SK-N-SH (cell line): ENCODE results near the gene TGFA. TPM values are rescaled to one million over a fixed set of nuclear protein-coding genes. Genes with fewer than 3 reads are reported as not detected.

ENCODE experiments used
- CTCF ChIA-PET: fragments of 300-600, 350-600 bp; formaldehyde crosslinking; extraction: SDS; loops from one replicate; lab custom pipeline; 2021; lab: Yijun Ruan, JAX
- POLR2A ChIA-PET: fragments of 350-600 bp; sonication (Branson Sonifier 250); formaldehyde crosslinking; extraction: SDS; loops from one replicate; lab custom pipeline; 2020; ENCODE audit warnings: antibody characterized with exemption, inconsistent platforms; lab: Yijun Ruan, JAX
- DNase-seq: peaks from one replicate; pipeline ENCODE4 v3.0.0; 2012
- H2AFZ ChIP-seq: fragments of 200-600 bp; sonication (generic); 2 replicates; pipeline ENCODE4 v1.8.1; 2016; ENCODE audit warnings: antibody characterized with exemption, mild to moderate bottlenecking, low read depth
- H3F3A ChIP-seq: fragments of 200-600 bp; sonication (generic); replicated peaks from 2 replicates; pipeline ENCODE3; 2016; ENCODE audit warnings: antibody characterized with exemption, mild to moderate bottlenecking; ENCODE audit not compliant: insufficient read depth
- H3K27ac ChIP-seq, 2 experiments: fragments of 200-500 bp in 1 of 2; fragments of 200-600 bp in 1 of 2; sonication (Bioruptor generic) in 1 of 2; sonication (generic), shearing (Covaris generic) in 1 of 2; 2 replicates each; pipeline versions ENCODE4 v1.5.1 to v1.6.1; 2014 to 2016; ENCODE audit warnings: low read depth in 2 of 2, inconsistent platforms in 1 of 2, low read length in 1 of 2, mild to moderate bottlenecking in 1 of 2, mixed read lengths in 1 of 2
- H3K27me3 ChIP-seq: fragments of 200-600 bp; sonication (generic), shearing (Covaris generic); 2 replicates; pipeline ENCODE4 v1.6.1; 2016; ENCODE audit warnings: mixed run types; ENCODE audit not compliant: insufficient read depth
- H3K36me3 ChIP-seq, 2 experiments: fragments of 200-500 bp in 1 of 2; fragments of 200-600 bp in 1 of 2; sonication (Bioruptor generic) in 1 of 2; sonication (generic) in 1 of 2; replicated peaks in 1 of 2; 2 replicates each; pipeline versions ENCODE3 to v1.5.1; 2014 to 2016; ENCODE audit warnings: low read length in 1 of 2, mild to moderate bottlenecking in 1 of 2; ENCODE audit not compliant: insufficient read depth in 2 of 2, control insufficient read depth in 1 of 2
- H3K4me1 ChIP-seq, 2 experiments: fragments of 200-500 bp in 1 of 2; fragments of 200-600 bp in 1 of 2; sonication (Bioruptor generic) in 1 of 2; sonication (generic), shearing (Covaris generic) in 1 of 2; 2 replicates each; pipeline versions ENCODE4 v1.5.1 to v1.6.1; 2014 to 2016; ENCODE audit warnings: low read depth in 1 of 2, low read length in 1 of 2, mixed run types in 1 of 2; ENCODE audit not compliant: insufficient read depth in 2 of 2, control insufficient read depth in 1 of 2
- H3K4me2 ChIP-seq: fragments of 200-600 bp; sonication (generic), shearing (Covaris generic); 2 replicates; pipeline ENCODE4 v1.6.1; 2017; ENCODE audit warnings: mixed run types
- H3K4me3 ChIP-seq, 2 experiments: fragments of 200-500 bp in 1 of 2; fragments of 200-600 bp in 1 of 2; sonication (Bioruptor generic) in 1 of 2; sonication (generic), shearing (Covaris generic) in 1 of 2; 2 replicates each; pipeline versions ENCODE4 v1.5.1 to v1.8.1; 2014 to 2016; ENCODE audit warnings: low read depth in 2 of 2, inconsistent platforms in 1 of 2, low read length in 1 of 2, mild to moderate bottlenecking in 1 of 2, mixed read lengths in 1 of 2, moderate library complexity in 1 of 2
- H3K79me2 ChIP-seq: fragments of 200-600 bp; sonication (generic); 2 replicates; pipeline ENCODE4 v1.8.1; 2017; ENCODE audit warnings: mild to moderate bottlenecking; ENCODE audit not compliant: insufficient read depth
- H3K9ac ChIP-seq: fragments of 200-600 bp; sonication (generic); 2 replicates; pipeline ENCODE4 v1.6.1; 2017; ENCODE audit warnings: mixed run types
- H3K9me2 ChIP-seq: fragments of 200-600 bp; sonication (generic); 2 replicates; pipeline ENCODE4 v1.6.1; 2017; ENCODE audit warnings: mixed run types
- H3K9me3 ChIP-seq: fragments of 200-600 bp; sonication (generic); 2 replicates; pipeline ENCODE4 v1.6.1; 2017; ENCODE audit warnings: mixed run types, mild to moderate bottlenecking, moderate library complexity
- H4K20me1 ChIP-seq: fragments of 200-600 bp; sonication (generic); 2 replicates; pipeline ENCODE4 v1.6.1; 2017; ENCODE audit warnings: mild to moderate bottlenecking, mixed run types; ENCODE audit not compliant: insufficient read depth
- CHD2 ChIP-seq: fragments of 150-350 bp; IDR thresholded peaks from 2 replicates; pipeline ENCODE4 v1.6.1; 2018; ENCODE audit warnings: low read length; ENCODE audit not compliant: partially characterized antibody
- CTCF ChIP-seq: fragments of 200-600 bp; sonication (generic); IDR thresholded peaks from 2 replicates; pipeline ENCODE4 v1.6.1; 2017; ENCODE audit warnings: antibody characterized with exemption, mild to moderate bottlenecking, moderate library complexity
- EP300 ChIP-seq, 2 experiments: IDR thresholded peaks; 2 replicates each; pipeline versions ENCODE4 v1.4.0 to v1.6.1; 2012; ENCODE audit warnings: borderline replicate concordance in 1 of 2, low read depth in 1 of 2, low read length in 1 of 2
- EZH2phosphoT487 ChIP-seq: fragments of 200-600 bp; sonication (generic); IDR thresholded peaks from 2 replicates; pipeline ENCODE4 v1.6.1; 2017; ENCODE audit warnings: low read depth, mixed run types, mild to moderate bottlenecking, antibody characterized with exemption, moderate library complexity, borderline replicate concordance
- GABPA ChIP-seq: IDR thresholded peaks from 2 replicates; pipeline ENCODE4 v1.4.0; 2012; ENCODE audit warnings: low read depth, mild to moderate bottlenecking
- GATA2 ChIP-seq: sonication (generic); formaldehyde crosslinking; IDR thresholded peaks from 2 replicates; pipeline ENCODE4 v1.5.0; 2020; ENCODE audit warnings: mild to moderate bottlenecking, missing genetic modification reagents
- JUND ChIP-seq: IDR thresholded peaks from 2 replicates; pipeline ENCODE4 v1.4.0; 2012
- MEF2A ChIP-seq: IDR thresholded peaks from 2 replicates; pipeline ENCODE4 v1.4.0; 2012; ENCODE audit warnings: low read depth, borderline replicate concordance
- MXI1 ChIP-seq: IDR thresholded peaks from 2 replicates; pipeline ENCODE4 v1.6.1; 2012; ENCODE audit warnings: mild to moderate bottlenecking, low read depth, low read length, improper control_type of control experiment
- NRF1 ChIP-seq: IDR thresholded peaks from 2 replicates; pipeline ENCODE4 v1.6.1; 2012; ENCODE audit warnings: low read depth, mild to moderate bottlenecking, low read length
- POLR2AphosphoS5 ChIP-seq: IDR thresholded peaks from 2 replicates; pipeline ENCODE4 v1.6.1; 2012; ENCODE audit warnings: low read depth, low read length
- RCOR1 ChIP-seq: fragments of 150-350 bp; IDR thresholded peaks from 2 replicates; pipeline ENCODE4 v1.6.1; 2017; ENCODE audit warnings: antibody characterized with exemption, low read length
- RXRA ChIP-seq: IDR thresholded peaks from 2 replicates; pipeline ENCODE4 v1.4.0; 2012; ENCODE audit warnings: low read depth, mild to moderate bottlenecking, borderline replicate concordance
- SIN3A ChIP-seq: IDR thresholded peaks from 2 replicates; pipeline ENCODE4 v1.6.1; 2012; ENCODE audit warnings: low read depth, mild to moderate bottlenecking, low read length, moderate library complexity, borderline replicate concordance
- SMC3 ChIP-seq: IDR thresholded peaks from 2 replicates; pipeline ENCODE4 v1.6.1; 2012; ENCODE audit warnings: low read depth, low read length, improper control_type of control experiment
- TCF12 ChIP-seq: IDR thresholded peaks from 2 replicates; pipeline ENCODE4 v1.4.0; 2012
- TEAD4 ChIP-seq: IDR thresholded peaks from 2 replicates; pipeline ENCODE4 v1.4.0; 2012; ENCODE audit warnings: mild to moderate bottlenecking, borderline replicate concordance; ENCODE audit not compliant: insufficient read depth
- USF1 ChIP-seq: IDR thresholded peaks from 2 replicates; pipeline ENCODE4 v1.4.0; 2012; ENCODE audit warnings: low read depth, borderline replicate concordance
- USF2 ChIP-seq: fragments of 150-350 bp; IDR thresholded peaks from 2 replicates; pipeline ENCODE4 v1.6.1; 2017; ENCODE audit warnings: antibody characterized with exemption, low read length, low read depth, borderline replicate concordance
- ZBTB33 ChIP-seq: IDR thresholded peaks from 2 replicates; pipeline ENCODE4 v1.4.0; 2012; ENCODE audit warnings: low read depth, borderline replicate concordance
- WGBS: methylation state at CpG from one replicate; pipeline ENCODE4 v1.1.6; 2017; ENCODE audit warnings: low lambda C conversion rate; 5-methylcytosine and 5-hydroxymethylcytosine counted together
- polyA plus RNA-seq, 3 experiments: library from polyadenylated mRNA; depleted of rRNA; stranded (reverse); fragments of >200 nt; gene quantifications; 2 replicates each; pipeline ENCODE4 v1.2.3, GENCODE V29; 2012

Gene TGFA
- polyA plus RNA-seq, 1 of the 3 experiments (the other 2 are of a cell fraction) = not detected

GRCh38 chr2:70565039-70565731 lies 11.6 kb upstream of the TGFA start:
- no peaks in the 10 kb centered on the region for H3K9me2 ChIP-seq
- no peak overlapping the region for H3K27ac ChIP-seq
- H4K20me1 ChIP-seq = no peaks in the 10 kb centered on the region
- no peaks in the 10 kb centered on the region; the same call in 1 of the 2 replicates for H3K27me3 ChIP-seq
- H3K4me1 ChIP-seq = no peaks in the 10 kb centered on the region
- H2AFZ ChIP-seq = no peak overlapping the region
- WGBS = 66% methylated on average over 9 of the region's 9 CpGs
- no peaks in the 10 kb centered on the region for H3K9me3 ChIP-seq
- no peaks in the 10 kb centered on the region for H3F3A ChIP-seq
- no peak for TF ChIP-seq CHD2
- no peak for TF ChIP-seq JUND
- TF ChIP-seq NRF1 = no peak
- no peak for TF ChIP-seq SMC3
- TF ChIP-seq GATA2 (CRISPR knock-in tag) = no peak
- no peak for TF ChIP-seq TEAD4
- no peak for TF ChIP-seq TCF12
- no peak for TF ChIP-seq GABPA
- TF ChIP-seq RCOR1 = no peak
- no peak for TF ChIP-seq MXI1
- TF ChIP-seq USF1 = no peak
- TF ChIP-seq SIN3A = no peak
- no peak for TF ChIP-seq EZH2phosphoT487
- no peak for TF ChIP-seq ZBTB33
- TF ChIP-seq EP300 (IDR thresholded peaks at IDR 0.05; ENCODE audit: borderline replicate concordance in 1 of 2, low read depth in 1 of 2, low read length in 1 of 2) = no peak
- TF ChIP-seq USF2 = no peak
- TF ChIP-seq RXRA = no peak
- TF ChIP-seq MEF2A = no peak
- TF ChIP-seq POLR2AphosphoS5 = no peak
- no peak for TF ChIP-seq CTCF
- no peak for DNase-seq
- H3K79me2 ChIP-seq = no peaks in the 10 kb centered on the region
- no peak overlapping the region for H3K9ac ChIP-seq
- CTCF ChIA-PET = interaction anchor here (0.6 to 1.4 kb wide), 6 partner anchors 9 to 1258 kb away, joined by 3 to 6 read pairs (median 3); partner anchors contain the start of gene TGFA
- POLR2A ChIA-PET = no interaction called here
- H3K36me3 ChIP-seq = no peaks in the 10 kb centered on the region
- H3K4me2 ChIP-seq = no peak overlapping the region
- H3K4me3 ChIP-seq = no peak overlapping the region
